ENCODE measurements around the gene TNS4. TPM values are rescaled to one million over a fixed set of nuclear protein-coding genes. Genes with fewer than 3 reads are reported as not detected.

Gene TNS4
- total RNA-seq, 4 donors from 2014 or later: 0.30 TPM; not detected in 3

GRCh38 chr17:40500709-40501108 is 714 bp downstream of the TNS4 start:
- TF ChIP-seq, protein P1, sequence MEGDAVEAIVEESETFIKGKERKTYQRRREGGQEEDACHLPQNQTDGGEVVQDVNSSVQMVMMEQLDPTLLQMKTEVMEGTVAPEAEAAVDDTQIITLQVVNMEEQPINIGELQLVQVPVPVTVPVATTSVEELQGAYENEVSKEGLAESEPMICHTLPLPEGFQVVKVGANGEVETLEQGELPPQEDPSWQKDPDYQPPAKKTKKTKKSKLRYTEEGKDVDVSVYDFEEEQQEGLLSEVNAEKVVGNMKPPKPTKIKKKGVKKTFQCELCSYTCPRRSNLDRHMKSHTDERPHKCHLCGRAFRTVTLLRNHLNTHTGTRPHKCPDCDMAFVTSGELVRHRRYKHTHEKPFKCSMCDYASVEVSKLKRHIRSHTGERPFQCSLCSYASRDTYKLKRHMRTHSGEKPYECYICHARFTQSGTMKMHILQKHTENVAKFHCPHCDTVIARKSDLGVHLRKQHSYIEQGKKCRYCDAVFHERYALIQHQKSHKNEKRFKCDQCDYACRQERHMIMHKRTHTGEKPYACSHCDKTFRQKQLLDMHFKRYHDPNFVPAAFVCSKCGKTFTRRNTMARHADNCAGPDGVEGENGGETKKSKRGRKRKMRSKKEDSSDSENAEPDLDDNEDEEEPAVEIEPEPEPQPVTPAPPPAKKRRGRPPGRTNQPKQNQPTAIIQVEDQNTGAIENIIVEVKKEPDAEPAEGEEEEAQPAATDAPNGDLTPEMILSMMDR (IDR thresholded peaks at IDR 0.05): no peak
- TF ChIP-seq EP300 (IDR thresholded peaks at IDR 0.05) (no peak), POLR2A (IDR thresholded peaks at IDR 0.05) (no peak)
- Histone ChIP-seq H3K4me1 (peaks cover 0 to 26% (median 4%) of the 10 kb centered on the region in 4 donors), H3K9me3 (peaks cover 0 to 4% (median 0%) of the 10 kb centered on the region in 4 donors), H3K27ac (no peak overlapping the region), H3K36me3 (no peaks in the 10 kb centered on the region), H3K27me3 (no peaks in the 10 kb centered on the region), H3K4me3 (no peak overlapping the region)
- no peak for DNase-seq (ENCODE audit: low spot score in 2 of 2)
- 95 to 97% methylated on average over 10 of the region's 10 CpGs for WGBS, 2 donors

DNA sequence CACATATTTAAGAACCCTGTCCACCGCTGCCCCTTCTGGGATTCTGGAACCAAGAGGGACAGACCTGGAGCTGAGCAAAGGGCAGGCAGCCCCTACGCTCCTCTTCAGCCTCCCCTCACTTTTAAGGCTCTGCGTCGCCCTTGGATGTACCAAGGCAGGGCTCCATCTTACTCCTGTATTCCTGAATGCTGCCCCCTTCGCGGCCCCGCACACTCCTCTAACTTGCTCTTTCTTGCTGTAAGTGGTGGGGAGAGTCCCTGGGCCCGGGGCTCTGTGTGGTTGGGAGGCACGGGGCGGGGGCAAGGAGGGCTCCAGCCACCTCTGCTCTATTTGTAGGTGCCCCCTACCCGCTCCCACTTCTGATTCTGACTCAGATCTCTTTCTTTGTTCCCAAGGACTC is 1.2 kb downstream of the TNS4 start:
- 87 to 92% methylated on average over 11 of the region's 11 CpGs for WGBS, 2 donors
- no peak for DNase-seq (ENCODE audit: low spot score in 2 of 2)
- Histone ChIP-seq H3K9me3 (peaks cover 0 to 4% (median 0%) of the 10 kb centered on the region in 4 donors), H3K4me3 (no peak overlapping the region), H3K4me1 (peaks cover 0 to 26% (median 4%) of the 10 kb centered on the region in 4 donors), H3K36me3 (no peaks in the 10 kb centered on the region), H3K27ac (peak overlapping the region in 1 of 4 donors; percentile 21), H3K27me3 (no peaks in the 10 kb centered on the region)
- TF ChIP-seq EP300 (IDR thresholded peaks at IDR 0.05) (no peak), POLR2A (IDR thresholded peaks at IDR 0.05) (no peak)
- TF ChIP-seq, protein P1 (IDR thresholded peaks at IDR 0.05): no peak

DNA sequence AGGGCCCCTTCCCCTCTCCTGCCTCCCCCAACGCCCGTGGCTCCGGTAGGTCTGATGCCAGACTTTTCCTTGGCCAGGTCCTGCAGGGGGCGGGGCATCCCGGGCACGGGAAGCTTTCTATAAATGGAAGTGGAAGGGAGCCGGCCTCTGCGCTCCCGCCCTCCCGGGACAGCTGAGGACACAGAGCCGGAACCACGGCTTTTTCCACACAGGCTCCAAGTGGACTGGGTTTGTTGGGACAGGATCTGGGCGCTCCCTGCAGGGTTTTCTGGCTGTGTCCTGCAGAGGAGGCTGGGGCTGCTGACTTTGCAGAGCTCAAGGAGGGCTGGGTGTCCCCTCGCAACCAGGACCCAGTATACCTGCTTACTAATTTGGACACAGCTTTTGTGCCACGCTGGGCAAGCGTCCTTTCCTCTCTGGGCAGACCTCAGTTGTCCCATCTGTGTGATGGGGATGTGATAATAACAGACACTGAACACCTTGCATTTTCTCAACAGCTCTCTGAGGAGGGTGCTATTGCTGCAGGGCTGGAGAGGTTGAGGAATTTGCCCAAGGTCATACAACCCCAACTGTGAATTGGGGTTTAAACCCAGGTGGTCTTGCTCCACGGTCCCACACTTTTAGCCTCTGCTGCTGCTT is 1.8 kb downstream of the TNS4 start:
- 17 to 22% methylated on average over 11 to 17 of the region's 17 CpGs for WGBS, 2 donors
- H3K36me3 ChIP-seq: no peaks in the 10 kb centered on the region
- H3K27me3 ChIP-seq: no peaks in the 10 kb centered on the region
- no peak overlapping the region for H3K4me3 ChIP-seq
- H3K9me3 ChIP-seq: peaks cover 0 to 4% (median 0%) of the 10 kb centered on the region in 4 donors
- TF ChIP-seq, protein P1 (IDR thresholded peaks at IDR 0.05): no peak
- TF ChIP-seq EP300 (IDR thresholded peaks at IDR 0.05): peak; percentile 27 to 46
- H3K27ac ChIP-seq: peak overlapping the region in 2 of 4 donors; percentile 21 to 33
- peaks cover 0 to 26% (median 4%) of the 10 kb centered on the region in 4 donors for H3K4me1 ChIP-seq
- DNase-seq (ENCODE audit: low spot score in 2 of 2): peak; percentile 72 to 76

GRCh38 chr17:40498281-40499084 is 2.9 kb downstream of the TNS4 start:
- Histone ChIP-seq H3K36me3 (no peaks in the 10 kb centered on the region), H3K9me3 (no peaks in the 10 kb centered on the region), H3K27ac (peak overlapping the region in 1 of 4 donors; percentile 17), H3K4me3 (no peak overlapping the region), H3K27me3 (no peaks in the 10 kb centered on the region), H3K4me1 (peaks cover 0 to 26% (median 4%) of the 10 kb centered on the region in 4 donors)
- DNase-seq (ENCODE audit: low spot score in 2 of 2): no peak
- TF ChIP-seq EP300 (IDR thresholded peaks at IDR 0.05) (no peak), POLR2A (IDR thresholded peaks at IDR 0.05) (no peak)
- TF ChIP-seq, protein P1 (IDR thresholded peaks at IDR 0.05): no peak
- 74 to 79% methylated on average over 9 of the region's 9 CpGs for WGBS, 2 donors

- Histone ChIP-seq H3K4me3 (no peak overlapping the region), H3K36me3 (no peaks in the 10 kb centered on the region), H3K4me1 (peaks cover 0 to 26% (median 4%) of the 10 kb centered on the region in 4 donors), H3K27me3 (no peaks in the 10 kb centered on the region), H3K27ac (peak overlapping the region in 1 of 4 donors; percentile 17), H3K9me3 (no peaks in the 10 kb centered on the region)
- TF ChIP-seq EP300 (IDR thresholded peaks at IDR 0.05) (no peak), POLR2A (IDR thresholded peaks at IDR 0.05) (no peak)
- TF ChIP-seq, protein P1 (IDR thresholded peaks at IDR 0.05): no peak
- 65 to 72% methylated on average over 2 of the region's 2 CpGs for WGBS, 2 donors
- DNase-seq (ENCODE audit: low spot score in 2 of 2): no peak
These were observed 3.7 kb downstream of the TNS4 start for GRCh38 chr17:40497695-40498094.

All from tibial nerve (tissue), 4 donors.